GM18909 (cell line): Measurements from ENCODE around the gene PPM1N.

Experiments
- ATAC-seq: cut with Tn5 transposase; IDR thresholded peaks from one replicate; pipeline ENCODE4 v1.9.1; 2021; ENCODE audit warnings: mild to moderate bottlenecking; ENCODE audit not compliant: unreplicated experiment, poor library complexity

The PPM1N gene

GRCh38 chr19:45485305-45486077, 12.8 kb upstream of the PPM1N start:
- peak; percentile 90 for ATAC-seq

GRCh38 chr19:45488708-45489107, 9.5 kb upstream of the PPM1N start:
- ATAC-seq, result no peak

- no peak for ATAC-seq
Measured at GRCh38 chr19:45489216-45489855, 8.9 kb upstream of the PPM1N start.

GRCh38 chr19:45492137-45492626, 6.1 kb upstream of the PPM1N start:
- no peak for ATAC-seq

GRCh38 chr19:45492627-45493470, 5.4 kb upstream of the PPM1N start:
- no peak for ATAC-seq

- ATAC-seq, result no peak
Measured at GRCh38 chr19:45494261-45494916, 3.9 kb upstream of the PPM1N start.

GRCh38 chr19:45495178-45495577, 3.1 kb upstream of the PPM1N start:
- no peak for ATAC-seq

GRCh38 chr19:45496349-45496953, 1.8 kb upstream of the PPM1N start:
- peak; percentile 19 for ATAC-seq

- ATAC-seq, result no peak
Measured at GRCh38 chr19:45497791-45498190, 452 bp upstream of the PPM1N start.

GRCh38 chr19:45499196-45500180, 1.2 kb downstream of the PPM1N start:
- ATAC-seq, result no peak

- ATAC-seq, result no peak
Measured at GRCh38 chr19:45500918-45501729, 2.9 kb downstream of the PPM1N start.

- ATAC-seq, result no peak
Measured at GRCh38 chr19:45501730-45502014, 3.4 kb downstream of the PPM1N start.

GRCh38 chr19:45502111-45502510, 3.9 kb downstream of the PPM1N start:
- no peak for ATAC-seq

GRCh38 chr19:45503909-45504308, 5.7 kb downstream of the PPM1N start:
- ATAC-seq, result no peak

GRCh38 chr19:45505151-45505995, 7.1 kb downstream of the PPM1N start:
- ATAC-seq, result no peak

- no peak for ATAC-seq
Measured at GRCh38 chr19:45505996-45506245, 7.7 kb downstream of the PPM1N start.

- ATAC-seq, result peak; percentile 65
Measured at GRCh38 chr19:45506246-45506988, 8.2 kb downstream of the PPM1N start.
